HG02571 (cell line): Measurements from ENCODE around the gene SSBP2.
A peak's percentile ranks its signal among the peaks of the same experiment; 100 is the strongest.
"Not testable (repeated sequence)": the region's sequence is repeated elsewhere in the genome, so short reads cannot be mapped to it uniquely, and the experiment has no call there.

Experiments used
- ATAC-seq: cut with Tn5 transposase; IDR thresholded peaks from one replicate; pipeline ENCODE4 v1.9.1; 2021; ENCODE audit warnings: mild to moderate bottlenecking, moderate library complexity; ENCODE audit not compliant: unreplicated experiment

Gene SSBP2

GRCh38 chr5:81679885-81680284, 71.0 kb downstream of the SSBP2 start:
- ATAC-seq: no peak

- ATAC-seq: no peak
Observed at GRCh38 chr5:81675420-81675819, 75.5 kb downstream of the SSBP2 start.

- no peak for ATAC-seq
Observed at GRCh38 chr5:81665795-81666194, 85.1 kb downstream of the SSBP2 start.

GRCh38 chr5:81660624-81661023, 90.3 kb downstream of the SSBP2 start:
- ATAC-seq: not testable (repeated sequence)

GRCh38 chr5:81657386-81657785, 93.5 kb downstream of the SSBP2 start:
- no peak for ATAC-seq

- ATAC-seq: no peak
Observed at GRCh38 chr5:81656783-81657182, 94.1 kb downstream of the SSBP2 start.

- no peak for ATAC-seq
Observed at GRCh38 chr5:81650987-81651386, 99.9 kb downstream of the SSBP2 start.

GRCh38 chr5:81646469-81646995, 104.4 kb downstream of the SSBP2 start:
- no peak for ATAC-seq

GRCh38 chr5:81642210-81642609, 108.7 kb downstream of the SSBP2 start:
- no peak for ATAC-seq

- no peak for ATAC-seq
Observed at GRCh38 chr5:81639556-81639955, 111.3 kb downstream of the SSBP2 start.

GRCh38 chr5:81638471-81638870, 112.4 kb downstream of the SSBP2 start:
- no peak for ATAC-seq

- no peak for ATAC-seq
Observed at GRCh38 chr5:81633891-81634290, 117.0 kb downstream of the SSBP2 start.

- no peak for ATAC-seq
Observed at GRCh38 chr5:81633471-81633870, 117.4 kb downstream of the SSBP2 start.

GRCh38 chr5:81632679-81633078, 118.2 kb downstream of the SSBP2 start:
- ATAC-seq: no peak

GRCh38 chr5:81631621-81632020, 119.3 kb downstream of the SSBP2 start:
- no peak for ATAC-seq

- peak; percentile 84 for ATAC-seq
Observed at GRCh38 chr5:81631124-81631523, 119.8 kb downstream of the SSBP2 start.

GRCh38 chr5:81630684-81631083, 120.2 kb downstream of the SSBP2 start:
- ATAC-seq: no peak

GRCh38 chr5:81629986-81630385, 120.9 kb downstream of the SSBP2 start:
- ATAC-seq: no peak

GRCh38 chr5:81628061-81628460, 122.8 kb downstream of the SSBP2 start:
- ATAC-seq: not testable (repeated sequence)

GRCh38 chr5:81626524-81626923, 124.4 kb downstream of the SSBP2 start:
- no peak for ATAC-seq

- ATAC-seq: no peak
Observed at GRCh38 chr5:81609810-81610375, 141.0 kb downstream of the SSBP2 start.

- no peak for ATAC-seq
Observed at GRCh38 chr5:81608976-81609375, 141.9 kb downstream of the SSBP2 start.

- ATAC-seq: no peak
Observed at GRCh38 chr5:81607693-81608092, 143.2 kb downstream of the SSBP2 start.
